HG03469 (cell line): ENCODE measurements around the gene VPS51.

Experiments used
- ATAC-seq: cut with Tn5 transposase; IDR thresholded peaks from one replicate; pipeline ENCODE4 v1.9.1; 2021; ENCODE audit warnings: mild to moderate bottlenecking, moderate library complexity, moderate number of reproducible peaks; ENCODE audit not compliant: unreplicated experiment

The VPS51 gene

GRCh38 chr11:65104628-65105027 lies 8.6 kb downstream of the VPS51 start:
- no peak for ATAC-seq

DNA sequence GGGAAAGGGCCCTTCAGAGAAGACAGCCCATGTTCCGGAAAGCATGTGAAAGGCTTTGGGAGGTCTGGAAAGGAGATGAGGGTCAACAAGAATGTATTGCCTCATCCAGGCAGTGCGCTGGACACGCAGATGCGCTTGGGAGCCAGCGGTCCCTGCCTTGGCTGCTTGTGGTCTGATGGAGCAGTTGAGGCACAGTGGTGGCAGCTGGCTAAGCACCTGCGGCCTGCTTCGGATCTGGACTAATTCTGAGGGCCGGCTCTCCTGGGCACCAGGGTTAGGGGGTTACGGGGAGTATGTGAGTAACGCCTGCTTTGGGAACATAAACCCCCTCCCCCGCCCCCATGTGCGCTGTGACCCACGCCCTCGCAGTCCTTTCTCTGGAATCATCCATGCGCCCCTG lies 11.1 kb downstream of the VPS51 start:
- ATAC-seq: no peak

GRCh38 chr11:65107751-65108468 lies 11.9 kb downstream of the VPS51 start:
- no peak for ATAC-seq

- ATAC-seq: no peak
These were observed 12.6 kb downstream of the VPS51 start for GRCh38 chr11:65108469-65109123.

DNA sequence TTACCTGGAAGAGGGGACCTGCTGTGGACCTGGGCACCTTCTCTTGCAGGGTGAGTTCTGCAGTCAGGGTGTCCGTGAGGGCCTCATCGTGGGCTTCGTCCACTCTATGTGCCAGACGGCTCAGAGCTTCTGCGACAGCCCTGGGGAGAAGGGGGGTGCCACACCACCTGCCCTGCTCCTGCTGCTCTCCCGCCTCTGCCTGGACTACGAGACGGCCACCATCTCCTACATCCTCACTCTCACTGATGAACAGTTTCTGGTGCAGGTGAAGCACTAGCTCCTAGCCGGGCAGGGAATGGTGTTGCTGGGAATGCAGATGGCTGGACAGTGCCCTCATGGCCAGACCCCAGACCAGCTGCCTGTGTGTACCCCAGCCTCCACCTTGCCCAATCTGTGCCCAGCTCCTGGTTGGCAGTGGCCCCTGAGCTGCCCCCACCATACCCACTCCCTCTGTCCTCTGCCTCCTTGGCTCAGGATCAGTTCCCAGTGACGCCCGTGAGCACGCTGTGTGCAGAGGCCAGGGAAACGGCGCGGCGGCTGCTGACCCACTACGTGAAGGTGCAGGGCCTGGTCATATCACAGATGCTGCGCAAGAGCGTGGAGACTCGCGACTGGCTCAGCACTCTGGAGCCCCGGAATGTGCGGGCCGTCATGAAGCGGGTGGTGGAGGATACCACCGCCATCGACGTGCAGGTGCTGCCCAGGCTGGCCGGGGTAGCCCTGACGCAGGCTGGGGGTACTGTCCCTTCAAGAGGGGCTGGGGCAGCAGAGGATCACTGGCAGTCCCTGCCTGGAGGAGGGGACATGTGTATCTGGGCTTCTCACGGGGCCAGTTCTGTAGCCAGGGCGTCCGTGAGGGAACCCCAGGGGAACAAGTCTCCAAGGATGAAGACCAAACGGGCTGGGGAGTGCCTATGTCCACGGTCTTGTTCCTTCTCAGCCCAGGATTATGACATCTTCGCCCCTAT lies 13.5 kb downstream of the VPS51 start:
- no peak for ATAC-seq

DNA sequence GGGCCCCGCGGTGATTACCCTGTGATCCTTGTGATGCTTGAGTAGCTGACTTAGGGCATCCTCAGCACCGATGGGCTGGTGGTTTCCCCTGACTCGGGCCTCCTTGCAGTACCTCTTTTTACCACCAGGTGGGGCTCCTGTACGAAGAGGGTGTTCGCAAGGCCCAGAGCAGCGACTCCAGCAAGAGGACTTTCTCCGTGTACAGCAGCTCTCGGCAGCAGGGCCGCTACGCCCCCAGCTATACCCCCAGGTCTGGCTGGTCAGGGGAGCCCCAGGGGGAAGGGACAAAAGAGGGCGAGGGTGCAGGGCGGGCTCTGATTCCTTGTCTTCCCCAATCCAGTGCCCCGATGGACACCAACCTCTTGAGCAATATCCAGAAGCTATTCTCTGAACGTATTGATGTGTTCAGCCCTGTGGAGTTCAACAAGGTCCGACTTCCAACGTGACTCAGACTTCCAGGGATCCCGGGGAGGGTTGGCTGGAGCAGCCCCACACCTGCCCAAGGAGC lies 14.4 kb downstream of the VPS51 start:
- no peak for ATAC-seq

GRCh38 chr11:65111159-65111743 lies 15.2 kb downstream of the VPS51 start:
- ATAC-seq: no peak

- peak; percentile 30 for ATAC-seq
These were observed 15.9 kb downstream of the VPS51 start, which contains the start of gene TM7SF2 for GRCh38 chr11:65111744-65112545. Gene TM7SF2, plus strand, starts transcription at chr11:65111872. Its CDS starts 144 bp downstream, at chr11:65112016.

DNA sequence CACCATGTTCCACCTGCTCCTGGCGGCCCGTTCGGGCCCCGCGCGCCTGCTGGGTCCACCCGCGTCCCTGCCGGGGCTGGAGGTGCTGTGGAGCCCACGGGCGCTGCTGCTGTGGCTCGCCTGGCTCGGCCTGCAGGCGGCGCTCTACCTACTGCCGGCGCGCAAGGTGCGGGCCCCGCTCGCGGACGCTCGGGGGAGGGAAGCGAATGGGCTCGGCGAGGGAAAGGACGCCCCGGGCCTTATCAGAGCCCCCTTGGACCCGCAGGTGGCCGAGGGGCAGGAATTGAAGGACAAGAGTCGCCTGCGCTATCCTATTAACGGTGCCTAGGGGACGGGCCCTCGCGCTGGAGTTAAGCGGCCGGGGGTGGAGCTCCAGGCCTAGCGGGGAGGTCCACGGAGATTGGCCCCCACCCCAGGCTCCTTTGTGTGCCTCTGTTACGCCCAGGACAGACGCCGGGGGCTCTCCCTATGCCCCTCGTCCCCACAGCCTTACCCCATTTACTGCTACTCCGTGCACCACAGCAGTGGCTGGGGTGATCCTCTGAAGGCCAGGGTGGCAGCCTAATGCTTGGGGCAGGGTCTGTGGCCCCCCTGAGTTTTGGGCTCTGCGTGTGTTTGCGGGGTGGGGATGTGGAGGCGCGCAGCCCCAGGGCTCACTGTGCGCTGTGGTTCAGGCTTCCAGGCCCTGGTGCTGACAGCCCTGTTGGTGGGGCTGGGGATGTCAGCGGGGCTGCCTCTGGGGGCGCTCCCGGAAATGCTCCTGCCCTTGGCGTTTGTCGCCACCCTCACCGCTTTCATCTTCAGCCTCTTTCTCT lies 16.7 kb downstream of the VPS51 start:
- no peak for ATAC-seq

- no peak for ATAC-seq
These were observed 17.3 kb downstream of the VPS51 start for GRCh38 chr11:65113361-65113756.

GRCh38 chr11:65113839-65114238 lies 17.8 kb downstream of the VPS51 start:
- ATAC-seq: no peak

DNA sequence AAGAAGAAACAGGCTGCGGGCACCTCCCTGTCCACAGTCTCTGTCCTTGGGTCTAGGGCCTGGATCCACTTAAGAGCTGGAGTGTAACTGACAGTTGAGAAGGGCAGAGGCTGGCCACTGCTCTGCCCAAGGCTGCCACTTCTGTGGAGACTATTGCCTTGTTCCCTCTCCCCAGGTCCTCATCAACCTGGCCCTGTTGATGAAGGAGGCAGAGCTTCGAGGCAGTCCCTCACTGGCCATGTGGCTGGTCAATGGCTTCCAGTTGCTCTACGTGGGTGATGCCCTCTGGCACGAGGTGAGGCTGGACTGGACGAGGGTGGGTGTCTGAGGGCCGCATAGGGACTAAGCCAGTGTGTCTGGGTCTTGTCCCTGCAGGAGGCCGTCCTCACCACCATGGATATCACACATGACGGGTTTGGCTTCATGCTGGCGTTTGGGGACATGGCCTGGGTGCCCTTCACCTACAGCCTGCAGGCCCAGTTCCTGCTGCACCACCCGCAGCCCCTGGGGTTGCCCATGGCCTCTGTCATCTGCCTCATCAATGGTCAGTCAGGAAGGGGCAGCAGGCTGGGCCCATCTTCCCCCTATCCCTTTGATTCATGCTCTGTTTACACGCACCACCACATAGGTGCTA lies 18.6 kb downstream of the VPS51 start:
- no peak for ATAC-seq

GRCh38 chr11:65115361-65116082 lies 19.5 kb downstream of the VPS51 start:
- ATAC-seq: no peak

DNA sequence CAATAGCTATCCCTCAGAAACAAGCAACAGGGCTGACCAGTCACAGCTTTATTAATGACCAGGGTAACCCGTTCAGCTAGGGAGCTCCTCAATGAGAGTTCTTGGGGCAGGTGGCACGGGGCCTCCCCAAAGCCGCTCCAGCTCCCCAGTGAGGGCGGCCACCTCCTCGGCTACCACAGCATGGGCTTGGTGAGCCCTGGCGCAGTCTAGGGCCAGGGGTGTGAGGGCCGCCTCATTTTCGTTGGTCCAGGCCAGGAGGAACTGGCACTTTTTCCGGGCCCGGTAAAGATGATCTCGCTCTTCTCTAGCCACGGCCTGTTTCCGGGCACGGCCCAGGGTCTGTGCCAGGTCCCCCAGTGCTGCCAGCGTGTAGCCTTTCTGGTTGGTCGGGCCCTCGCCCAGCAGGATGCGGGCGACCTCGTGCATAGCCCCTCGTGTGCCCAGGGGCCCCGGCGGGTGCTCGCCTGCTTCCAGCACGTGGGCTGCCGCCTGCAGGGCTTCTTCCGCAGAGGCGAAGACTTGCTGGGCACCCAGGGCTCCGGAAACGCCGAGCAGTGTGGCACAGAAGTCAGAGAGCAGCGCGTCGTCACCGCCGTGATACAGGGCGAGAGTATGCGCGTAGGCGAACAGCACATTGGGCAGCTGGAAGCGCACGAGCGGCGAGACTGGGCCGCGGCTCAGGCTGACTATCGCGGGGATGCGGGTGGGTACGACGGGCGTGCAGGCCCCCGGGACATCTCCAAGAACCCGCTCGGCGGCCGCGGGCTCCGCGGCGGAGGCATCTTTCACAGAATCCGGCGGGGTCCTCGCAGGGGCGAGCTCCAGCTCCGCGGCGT lies 20.6 kb downstream of the VPS51 start:
- ATAC-seq: no peak

DNA sequence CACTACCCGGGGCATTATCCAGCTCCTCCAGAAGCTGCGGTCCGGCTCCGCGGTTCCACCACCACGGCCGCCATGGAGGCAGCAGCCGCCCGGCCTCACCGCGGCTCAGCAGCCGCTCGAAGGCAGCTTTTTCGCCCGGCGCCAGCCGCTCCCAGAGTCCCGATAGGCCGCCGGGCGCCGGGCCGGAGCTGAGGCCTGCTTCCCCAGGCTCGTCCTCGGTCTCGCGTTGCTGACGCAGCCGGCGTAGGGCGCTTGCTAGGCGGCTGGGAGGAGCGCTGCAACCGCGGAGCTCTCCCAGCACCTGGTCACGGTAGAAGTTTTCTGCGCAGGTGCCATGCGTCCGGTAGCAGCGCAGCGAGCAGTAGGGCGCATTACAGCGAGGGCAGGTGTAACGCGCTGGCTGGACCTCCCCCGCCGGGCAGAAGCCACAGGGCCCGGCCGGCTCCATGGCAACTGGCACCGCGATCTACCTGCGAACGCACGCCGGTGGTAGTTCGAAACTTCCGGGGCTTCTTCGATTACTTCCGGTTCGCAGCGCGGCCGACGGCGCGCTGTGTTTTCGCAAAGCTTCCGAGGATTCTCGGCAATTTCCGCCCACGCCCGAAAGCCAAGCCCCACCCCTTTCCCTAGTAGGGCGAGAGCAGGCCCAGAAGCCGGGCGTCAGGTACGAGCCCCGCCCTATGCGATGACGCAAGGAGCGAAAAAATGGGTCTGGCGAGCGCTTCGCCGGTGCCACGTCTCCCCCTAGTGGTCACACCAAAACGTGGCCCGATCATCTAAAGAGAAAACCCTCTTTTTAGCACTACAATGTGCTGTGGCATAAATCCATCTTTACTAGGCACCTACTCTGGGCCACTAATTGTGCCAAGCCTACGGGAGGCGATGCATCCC lies 21.4 kb downstream of the VPS51 start, which contains the start of gene ZNHIT2:
Gene ZNHIT2 (minus strand): TSS at position 496 of the 891 bp plus-strand sequence. CDS start 48 bp downstream, at position 448.
- ATAC-seq: peak; percentile 42
